GM15510 (cell line): ENCODE data around the gene GLI3.

Experiments used
- POLR2A ChIP-seq: IDR thresholded peaks from 3 replicates; pipeline ENCODE4 v1.6.1; 2011; ENCODE audit warnings: borderline replicate concordance; ENCODE audit not compliant: insufficient read length; ENCODE audit errors: extremely low read depth

GLI3 gene

DNA sequence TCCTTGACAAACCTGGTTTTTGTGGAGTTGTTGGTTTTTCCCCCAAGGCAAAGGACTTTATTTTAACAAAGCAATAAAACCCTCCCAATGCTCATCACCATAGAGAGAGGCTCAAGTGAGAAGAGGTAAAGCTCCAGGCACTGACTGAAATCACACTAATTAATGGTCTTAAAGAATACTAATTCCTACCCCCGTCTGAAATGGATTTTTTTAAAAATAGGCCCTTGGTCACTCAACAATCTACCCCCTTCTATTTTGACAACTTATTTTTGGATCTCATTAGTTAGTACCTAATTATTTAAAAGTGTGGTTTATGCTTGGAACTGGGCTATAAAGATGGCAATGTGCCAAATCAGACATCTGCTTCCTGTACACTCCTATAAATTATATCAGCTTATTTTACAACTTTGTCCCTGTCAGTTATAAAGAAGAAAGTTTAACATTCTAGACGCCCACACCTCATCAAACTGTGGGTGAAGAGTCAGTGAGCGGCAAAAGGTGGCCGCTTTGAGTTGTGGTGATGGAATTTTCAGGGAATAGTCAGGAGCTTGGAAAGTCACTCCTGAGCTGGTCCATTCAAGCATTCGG, 10.6 kb downstream of the GLI3 start:
- TF ChIP-seq POLR2A, result no peak

- no peak for TF ChIP-seq POLR2A
Observed at GRCh38 chr7:42224391-42225003, 12.5 kb downstream of the GLI3 start.

DNA sequence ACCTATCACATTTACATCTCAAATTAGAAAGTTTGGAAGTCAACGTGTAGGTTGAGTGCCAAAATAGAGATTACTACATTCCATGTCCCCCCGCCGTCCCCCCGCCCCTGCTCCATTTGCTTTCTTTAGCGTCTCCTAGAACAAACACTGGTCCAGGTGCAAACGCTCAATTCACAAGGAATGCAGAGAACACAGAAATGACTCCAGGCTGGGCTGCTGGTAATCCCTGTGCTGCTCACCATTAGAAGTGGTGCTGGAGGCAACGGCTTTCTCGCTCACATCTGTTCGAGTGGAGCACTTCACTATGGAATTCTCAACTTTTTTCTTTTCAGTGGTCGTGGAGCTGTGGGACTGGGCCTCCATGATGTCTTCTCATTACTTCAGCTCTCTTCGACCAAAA, 14.1 kb downstream of the GLI3 start:
- no peak for TF ChIP-seq POLR2A

- TF ChIP-seq POLR2A, result no peak
Observed at GRCh38 chr7:42222125-42222524, 14.9 kb downstream of the GLI3 start.

DNA sequence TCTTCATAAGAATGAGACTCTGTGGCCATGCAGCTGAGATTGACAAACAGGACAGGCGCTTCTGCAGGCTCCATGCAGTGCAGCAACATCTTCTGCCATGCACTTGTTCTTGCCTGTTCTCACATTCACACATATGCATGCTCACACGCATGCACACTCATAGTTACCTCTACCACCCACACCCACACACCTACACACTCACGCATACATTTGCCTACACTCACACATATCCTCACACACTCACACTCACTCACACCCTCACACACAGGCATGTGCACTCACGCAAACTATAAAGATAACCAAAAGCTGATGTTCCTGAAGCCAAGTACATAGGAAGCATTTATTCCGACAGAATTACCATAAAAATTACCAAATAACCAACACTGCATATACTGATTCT, 15.7 kb downstream of the GLI3 start:
- no peak for TF ChIP-seq POLR2A

- no peak for TF ChIP-seq POLR2A
Observed at GRCh38 chr7:42219447-42219846, 17.6 kb downstream of the GLI3 start.

DNA sequence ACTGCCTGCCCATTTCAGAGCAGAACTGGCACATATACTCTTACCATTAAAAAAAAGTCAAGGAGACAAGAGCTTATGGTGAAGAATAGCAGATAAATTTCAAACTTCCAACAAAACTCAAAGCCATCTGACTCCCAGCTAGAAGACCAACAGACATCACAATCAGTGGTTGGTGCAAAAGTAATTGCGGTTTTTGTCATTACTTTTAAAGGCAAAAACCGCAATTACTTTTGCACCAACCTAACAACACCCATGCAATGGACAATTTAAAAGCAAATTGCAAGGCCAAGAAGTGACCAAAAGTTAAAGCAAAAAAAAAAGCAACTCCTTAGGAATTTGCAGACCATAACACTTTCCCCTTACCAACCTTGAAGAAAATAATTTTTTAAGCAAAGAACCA, 18.8 kb downstream of the GLI3 start:
- no peak for TF ChIP-seq POLR2A

DNA sequence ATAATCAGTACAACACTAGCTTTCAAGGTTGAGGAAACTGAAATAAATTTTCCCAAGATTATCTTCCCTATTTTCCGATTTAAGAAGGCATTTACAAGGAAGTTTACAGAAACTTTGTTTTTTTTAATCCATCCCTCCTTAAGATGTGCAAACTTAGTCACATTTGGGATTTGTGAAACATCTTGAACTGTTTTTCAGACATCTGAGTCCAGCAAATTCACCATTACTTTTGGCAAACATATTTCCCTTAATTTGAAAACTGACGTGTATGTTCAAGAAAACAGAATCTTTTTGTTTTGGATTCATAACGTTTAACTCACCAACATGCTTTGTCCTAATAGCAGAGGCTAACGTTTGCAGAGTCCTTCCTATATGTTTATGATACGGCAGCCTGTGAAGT, 19.5 kb downstream of the GLI3 start:
- TF ChIP-seq POLR2A, result no peak

- TF ChIP-seq POLR2A, result no peak
Observed at GRCh38 chr7:42217053-42217452, 20.0 kb downstream of the GLI3 start.

DNA sequence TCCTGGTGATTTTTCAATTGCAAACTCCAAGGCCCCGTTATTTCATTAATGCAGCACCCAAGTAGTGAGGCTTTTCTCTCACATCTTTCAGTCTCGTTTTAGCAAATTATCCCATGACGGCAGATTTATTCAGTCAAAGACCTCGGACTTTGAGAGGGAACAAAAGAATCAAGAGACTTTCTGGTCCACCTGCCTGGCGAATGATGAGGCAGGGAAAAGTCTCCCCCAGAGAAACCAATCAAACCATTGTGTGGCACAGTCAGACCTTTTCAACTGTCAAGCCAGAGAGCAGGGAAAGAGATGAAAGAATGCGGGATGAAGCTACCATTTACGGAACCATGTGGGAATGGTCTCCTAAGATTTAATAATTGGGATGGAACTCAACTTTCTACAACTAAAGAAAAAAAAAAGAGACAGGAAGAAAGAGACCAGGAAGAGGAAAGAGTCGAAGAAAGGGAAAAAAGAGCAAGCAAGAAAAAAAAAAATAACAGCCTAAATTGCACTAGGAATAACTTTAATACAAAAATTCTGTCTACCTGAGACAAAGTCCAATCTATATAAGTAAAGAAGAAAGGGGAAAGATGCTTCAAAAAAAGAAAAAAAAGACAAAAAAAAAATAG, 22.8 kb downstream of the GLI3 start:
- no peak for TF ChIP-seq POLR2A

DNA sequence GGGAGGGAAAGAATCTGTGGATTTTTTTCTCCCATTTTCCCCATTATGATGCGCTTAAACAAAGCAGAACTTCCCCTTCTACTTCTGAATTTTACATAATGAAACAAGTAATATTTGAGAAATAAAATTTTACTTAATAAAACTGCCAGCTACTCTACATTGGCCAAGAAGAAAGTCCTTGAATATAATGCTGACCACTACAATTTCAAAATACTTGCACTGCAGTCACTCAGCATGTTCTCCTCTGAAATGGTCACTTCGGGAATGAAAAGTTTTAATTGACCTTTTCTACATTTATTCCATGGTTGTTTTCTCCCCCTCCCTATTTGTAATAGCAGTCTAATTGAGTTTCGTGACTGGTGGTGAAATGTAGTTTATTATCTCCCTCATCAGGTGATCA, 23.9 kb downstream of the GLI3 start:
- TF ChIP-seq POLR2A, result no peak

GRCh38 chr7:42212541-42213090, 24.4 kb downstream of the GLI3 start:
- TF ChIP-seq POLR2A, result no peak

GRCh38 chr7:42211938-42212337, 25.1 kb downstream of the GLI3 start:
- no peak for TF ChIP-seq POLR2A

GRCh38 chr7:42210779-42211178, 26.2 kb downstream of the GLI3 start:
- TF ChIP-seq POLR2A, result no peak

GRCh38 chr7:42210333-42210732, 26.7 kb downstream of the GLI3 start:
- TF ChIP-seq POLR2A, result no peak

- no peak for TF ChIP-seq POLR2A
Observed at GRCh38 chr7:42208572-42208971, 28.4 kb downstream of the GLI3 start.
